HEK293 (cell line): ENCODE data around the gene MYCBPAP.

Source experiments
- ZNF292 ChIP-seq: fragments of 450-650 bp; formaldehyde crosslinking; IDR thresholded peaks from 2 replicates; pipeline ENCODE4 v1.5.1; 2016; ENCODE audit warnings: low read depth, missing biosample characterization, missing genetic modification characterization, borderline replicate concordance
- ZNF580 ChIP-seq: fragments of 450-650 bp; formaldehyde crosslinking; IDR thresholded peaks from 2 replicates; pipeline ENCODE4 v1.5.1; 2016; ENCODE audit warnings: missing biosample characterization, missing genetic modification characterization
- TF ChIP-seq, protein P1 (sequence below): fragments of 450-650 bp; formaldehyde crosslinking; IDR thresholded peaks from 2 replicates; pipeline ENCODE4 v1.5.1; 2016; ENCODE audit warnings: missing biosample characterization, missing genetic modification characterization

DNA sequence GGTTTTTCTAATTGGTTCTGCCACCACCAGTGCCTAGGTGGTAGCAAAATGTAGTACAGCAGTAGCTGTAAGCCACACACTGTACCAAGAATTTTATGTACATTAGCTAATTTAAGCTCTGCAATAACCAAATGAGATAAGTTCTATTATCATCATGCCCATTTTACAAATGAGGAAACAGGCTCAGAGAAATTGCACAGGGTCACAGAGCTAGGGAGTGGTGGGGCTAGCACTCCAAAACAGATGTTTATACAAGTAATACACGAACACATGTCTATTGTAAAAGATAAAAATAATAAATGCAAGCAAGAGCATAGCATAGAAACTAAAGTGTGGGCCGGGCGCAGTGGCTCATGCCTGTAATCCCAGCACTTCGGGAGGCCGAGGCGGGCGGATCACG is 16.0 kb upstream of the MYCBPAP start:
- TF ChIP-seq, protein P1, sequence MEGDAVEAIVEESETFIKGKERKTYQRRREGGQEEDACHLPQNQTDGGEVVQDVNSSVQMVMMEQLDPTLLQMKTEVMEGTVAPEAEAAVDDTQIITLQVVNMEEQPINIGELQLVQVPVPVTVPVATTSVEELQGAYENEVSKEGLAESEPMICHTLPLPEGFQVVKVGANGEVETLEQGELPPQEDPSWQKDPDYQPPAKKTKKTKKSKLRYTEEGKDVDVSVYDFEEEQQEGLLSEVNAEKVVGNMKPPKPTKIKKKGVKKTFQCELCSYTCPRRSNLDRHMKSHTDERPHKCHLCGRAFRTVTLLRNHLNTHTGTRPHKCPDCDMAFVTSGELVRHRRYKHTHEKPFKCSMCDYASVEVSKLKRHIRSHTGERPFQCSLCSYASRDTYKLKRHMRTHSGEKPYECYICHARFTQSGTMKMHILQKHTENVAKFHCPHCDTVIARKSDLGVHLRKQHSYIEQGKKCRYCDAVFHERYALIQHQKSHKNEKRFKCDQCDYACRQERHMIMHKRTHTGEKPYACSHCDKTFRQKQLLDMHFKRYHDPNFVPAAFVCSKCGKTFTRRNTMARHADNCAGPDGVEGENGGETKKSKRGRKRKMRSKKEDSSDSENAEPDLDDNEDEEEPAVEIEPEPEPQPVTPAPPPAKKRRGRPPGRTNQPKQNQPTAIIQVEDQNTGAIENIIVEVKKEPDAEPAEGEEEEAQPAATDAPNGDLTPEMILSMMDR (tag by site-specific recombination), result no peak
- TF ChIP-seq ZNF580 (no peak), ZNF292 (tag by site-specific recombination) (no peak)
